ENCODE data around the gene ACOXL. TPM values are rescaled to one million over a fixed set of nuclear protein-coding genes. Genes with fewer than 3 reads are reported as not detected.

ACOXL gene
- total RNA-seq, 1 donor from 2014 or later, result not detected

DNA sequence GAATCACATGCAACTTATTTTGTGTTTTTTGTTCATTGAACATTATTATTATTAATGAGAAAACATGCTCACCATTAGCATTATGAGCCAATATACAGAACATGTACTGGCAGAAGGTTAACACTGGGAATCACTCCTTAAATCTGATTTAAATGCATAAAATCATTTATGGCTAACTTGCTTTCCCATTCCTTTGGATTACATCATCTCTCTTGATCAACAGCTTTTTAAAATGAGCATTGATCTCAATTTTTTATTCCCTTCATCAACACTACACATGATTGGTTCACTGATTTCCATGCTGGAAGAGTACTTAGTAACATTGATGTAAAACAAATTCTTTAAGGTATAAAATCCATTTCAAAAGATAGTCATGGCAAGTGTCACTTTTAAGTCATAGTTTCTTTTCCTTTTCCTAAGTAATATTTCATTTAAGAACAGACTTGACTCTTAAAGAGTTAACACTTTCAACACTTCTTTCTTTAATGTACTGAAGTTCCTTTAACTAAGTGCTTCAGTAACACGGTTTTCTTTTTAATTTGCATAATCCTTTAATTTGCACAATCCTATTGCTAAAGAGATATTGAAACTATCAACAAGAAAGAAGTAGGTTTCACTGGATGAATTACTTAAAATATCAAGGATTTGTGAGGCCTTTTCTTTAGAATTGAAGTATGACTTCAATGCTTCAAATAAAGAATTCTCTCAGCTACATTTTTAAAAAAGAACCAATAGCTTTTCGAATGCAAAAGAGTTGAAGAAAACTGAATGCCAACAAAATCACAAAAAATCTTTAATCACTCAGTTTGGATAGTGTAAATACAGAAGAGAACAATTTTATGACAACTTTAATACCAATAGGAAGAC, 29.6 kb upstream of the ACOXL start:
- H3K27ac ChIP-seq (ENCODE audit: low read depth, low read length), result no peak overlapping the region
- no peak overlapping the region for H3K9ac ChIP-seq (ENCODE audit: low read depth in 1 of 3, low read length in 3 of 3)
- H3K4me1 ChIP-seq (ENCODE audit: control insufficient read depth in 3 of 3, insufficient read depth in 3 of 3, low read length in 3 of 3), result no peaks in the 10 kb centered on the region
- H3K36me3 ChIP-seq (ENCODE audit: control insufficient read depth in 3 of 3, insufficient read depth in 3 of 3, low read length in 3 of 3), result no peaks in the 10 kb centered on the region
- peaks cover 0 to 4% (median 0%) of the 10 kb centered on the region in 3 donors for H3K27me3 ChIP-seq (ENCODE audit: control insufficient read depth in 3 of 3, insufficient read depth in 3 of 3, low read length in 3 of 3)
- H3K4me3 ChIP-seq (ENCODE audit: low read length in 3 of 3), result no peak overlapping the region
- H3K9me3 ChIP-seq (ENCODE audit: control insufficient read depth in 3 of 3, low read length in 3 of 3), result no peaks in the 10 kb centered on the region

DNA sequence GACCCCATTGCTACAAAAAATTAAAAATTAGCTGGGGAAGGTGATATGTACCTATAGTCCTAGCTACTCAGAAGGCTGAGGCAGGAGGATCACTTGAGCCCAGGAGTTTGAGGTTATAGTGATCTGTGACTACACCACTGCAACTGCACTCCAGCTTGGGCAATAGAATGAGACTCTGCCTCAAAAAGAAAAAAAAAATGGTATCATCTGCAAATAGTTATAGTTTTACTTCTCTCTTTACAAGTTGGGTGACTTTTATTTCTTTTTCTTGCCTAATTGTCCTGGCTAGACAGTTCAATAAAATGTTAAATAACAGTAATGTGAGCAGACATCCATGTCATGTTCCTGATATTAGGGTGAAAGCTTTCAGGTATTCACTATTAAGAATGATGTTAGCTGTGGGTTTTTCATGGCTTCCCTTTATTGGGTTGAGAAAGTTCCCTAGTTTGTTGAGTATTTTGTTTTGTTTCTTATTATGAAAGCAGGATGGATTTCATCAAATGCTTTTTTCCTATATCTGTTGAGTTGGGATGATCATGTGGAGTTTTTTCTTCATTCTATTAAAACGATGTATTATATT, 24.9 kb upstream of the ACOXL start:
- no peak overlapping the region for H3K4me3 ChIP-seq (ENCODE audit: low read length in 3 of 3)
- H3K27ac ChIP-seq (ENCODE audit: low read depth, low read length), result no peak overlapping the region
- H3K4me1 ChIP-seq (ENCODE audit: control insufficient read depth in 3 of 3, insufficient read depth in 3 of 3, low read length in 3 of 3), result no peaks in the 10 kb centered on the region
- no peaks in the 10 kb centered on the region for H3K36me3 ChIP-seq (ENCODE audit: control insufficient read depth in 3 of 3, insufficient read depth in 3 of 3, low read length in 3 of 3)
- H3K27me3 ChIP-seq (ENCODE audit: control insufficient read depth in 3 of 3, insufficient read depth in 3 of 3, low read length in 3 of 3), result peaks cover 2 to 15% (median 7%) of the 10 kb centered on the region in 3 donors
- no peak overlapping the region for H3K9ac ChIP-seq (ENCODE audit: low read depth in 1 of 3, low read length in 3 of 3)
- H3K9me3 ChIP-seq (ENCODE audit: control insufficient read depth in 3 of 3, low read length in 3 of 3), result no peaks in the 10 kb centered on the region

DNA sequence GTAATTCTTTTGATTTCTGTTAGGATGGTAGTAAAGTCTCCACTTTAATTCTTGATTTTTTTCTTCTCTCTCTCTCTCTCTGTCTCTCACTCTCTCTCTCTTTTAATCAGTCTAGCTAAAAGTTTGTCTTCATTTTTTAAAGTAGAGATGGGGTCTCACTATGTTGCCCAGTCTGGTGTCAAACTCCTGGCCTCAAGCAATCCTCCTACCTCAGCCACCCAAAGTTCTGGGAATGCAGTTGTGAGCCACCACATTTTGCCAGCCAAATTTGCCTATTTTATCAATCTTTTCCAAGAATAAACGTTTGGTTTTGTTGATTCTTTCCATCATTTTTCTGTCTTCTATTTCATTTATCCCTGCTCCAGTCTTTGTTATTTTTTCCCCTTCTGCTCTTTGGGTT, 23.9 kb upstream of the ACOXL start:
- Histone ChIP-seq H3K27me3 (ENCODE audit: control insufficient read depth in 3 of 3, insufficient read depth in 3 of 3, low read length in 3 of 3) (peaks cover 2 to 16% (median 7%) of the 10 kb centered on the region in 3 donors), H3K36me3 (ENCODE audit: control insufficient read depth in 3 of 3, insufficient read depth in 3 of 3, low read length in 3 of 3) (no peaks in the 10 kb centered on the region), H3K4me3 (ENCODE audit: low read length in 3 of 3) (no peak overlapping the region), H3K9me3 (ENCODE audit: control insufficient read depth in 3 of 3, low read length in 3 of 3) (no peaks in the 10 kb centered on the region), H3K9ac (ENCODE audit: low read depth in 1 of 3, low read length in 3 of 3) (no peak overlapping the region), H3K4me1 (ENCODE audit: control insufficient read depth in 3 of 3, insufficient read depth in 3 of 3, low read length in 3 of 3) (no peaks in the 10 kb centered on the region), H3K27ac (ENCODE audit: low read depth, low read length) (no peak overlapping the region)

DNA sequence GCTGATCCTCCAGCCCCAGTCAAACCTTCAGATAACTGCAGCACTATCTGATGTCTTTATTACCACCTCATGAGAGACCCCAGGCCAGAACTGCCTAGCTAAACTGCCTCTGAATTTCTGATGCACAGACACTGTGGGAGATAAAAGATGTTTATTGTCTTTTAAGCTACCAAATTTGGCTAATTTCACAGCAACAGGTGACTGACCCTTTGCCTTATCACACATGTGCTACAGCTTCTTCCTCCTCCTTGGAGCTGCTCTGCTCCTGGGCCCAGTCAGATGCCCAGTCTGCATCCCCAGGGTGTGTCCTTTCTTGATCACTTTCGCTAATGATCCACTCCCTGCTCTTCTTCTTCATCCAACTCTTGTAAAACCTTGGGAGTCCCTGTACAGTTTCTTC, 19.6 kb upstream of the ACOXL start:
- no peaks in the 10 kb centered on the region for H3K9me3 ChIP-seq (ENCODE audit: control insufficient read depth in 3 of 3, low read length in 3 of 3)

DNA sequence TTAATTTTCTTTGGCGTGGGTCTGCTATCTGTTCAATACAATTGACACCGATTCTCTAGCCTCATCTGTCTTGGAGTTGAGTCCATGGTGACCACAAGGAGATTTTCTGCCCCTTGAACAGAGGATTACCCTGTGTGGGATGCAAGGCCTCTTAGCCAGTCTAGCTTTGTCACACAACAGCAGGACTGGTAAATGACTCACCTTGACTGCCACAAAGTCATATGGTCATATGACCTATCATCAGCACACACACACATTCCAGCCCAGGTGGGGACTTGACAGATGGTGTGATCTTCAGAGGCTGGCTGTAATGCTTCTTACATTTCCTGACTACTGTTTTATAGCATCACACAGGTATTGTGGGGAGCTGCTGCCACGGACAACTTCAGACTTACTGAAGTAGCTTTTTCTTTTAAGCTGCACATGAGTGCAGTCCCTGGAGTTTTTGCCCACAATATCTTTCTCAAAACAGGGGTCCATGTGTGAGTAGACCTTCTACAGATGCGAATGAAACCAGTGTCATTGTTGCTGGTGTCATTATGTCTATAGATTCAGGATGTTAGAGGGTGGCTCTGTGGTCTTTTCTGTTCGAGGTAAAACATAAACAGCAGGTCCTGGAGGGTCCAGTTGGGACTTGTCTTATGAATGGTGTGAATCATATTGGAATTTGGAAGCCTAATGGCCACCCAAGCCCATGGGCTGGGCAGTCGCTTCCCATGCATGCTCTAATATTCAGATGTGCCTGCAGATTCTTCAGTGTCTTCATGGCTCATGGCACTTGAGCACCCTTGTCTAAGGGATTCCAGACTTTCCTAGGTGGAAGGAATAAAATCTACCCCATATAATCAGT, 18.6 kb upstream of the ACOXL start:
- no peak overlapping the region for H3K9ac ChIP-seq (ENCODE audit: low read depth in 1 of 3, low read length in 3 of 3)
- H3K4me3 ChIP-seq (ENCODE audit: low read length in 3 of 3), result no peak overlapping the region
- no peaks in the 10 kb centered on the region for H3K36me3 ChIP-seq (ENCODE audit: control insufficient read depth in 3 of 3, insufficient read depth in 3 of 3, low read length in 3 of 3)
- peaks cover 3 to 4% (median 3%) of the 10 kb centered on the region in 3 donors for H3K4me1 ChIP-seq (ENCODE audit: control insufficient read depth in 3 of 3, insufficient read depth in 3 of 3, low read length in 3 of 3)
- peaks cover 2 to 12% (median 7%) of the 10 kb centered on the region in 3 donors for H3K27me3 ChIP-seq (ENCODE audit: control insufficient read depth in 3 of 3, insufficient read depth in 3 of 3, low read length in 3 of 3)
- H3K9me3 ChIP-seq (ENCODE audit: control insufficient read depth in 3 of 3, low read length in 3 of 3), result no peaks in the 10 kb centered on the region
- no peak overlapping the region for H3K27ac ChIP-seq (ENCODE audit: low read depth, low read length)

More for the DNA sequence above, 19.6 kb upstream of the ACOXL start:
- H3K27me3 ChIP-seq (ENCODE audit: control insufficient read depth in 3 of 3, insufficient read depth in 3 of 3, low read length in 3 of 3), result peaks cover 2 to 12% (median 7%) of the 10 kb centered on the region in 3 donors
- no peak overlapping the region for H3K4me3 ChIP-seq (ENCODE audit: low read length in 3 of 3)
- no peak overlapping the region for H3K9ac ChIP-seq (ENCODE audit: low read depth in 1 of 3, low read length in 3 of 3)
- H3K27ac ChIP-seq (ENCODE audit: low read depth, low read length), result no peak overlapping the region
- peaks cover 2 to 3% (median 3%) of the 10 kb centered on the region in 3 donors for H3K4me1 ChIP-seq (ENCODE audit: control insufficient read depth in 3 of 3, insufficient read depth in 3 of 3, low read length in 3 of 3)
- H3K36me3 ChIP-seq (ENCODE audit: control insufficient read depth in 3 of 3, insufficient read depth in 3 of 3, low read length in 3 of 3), result no peaks in the 10 kb centered on the region

DNA sequence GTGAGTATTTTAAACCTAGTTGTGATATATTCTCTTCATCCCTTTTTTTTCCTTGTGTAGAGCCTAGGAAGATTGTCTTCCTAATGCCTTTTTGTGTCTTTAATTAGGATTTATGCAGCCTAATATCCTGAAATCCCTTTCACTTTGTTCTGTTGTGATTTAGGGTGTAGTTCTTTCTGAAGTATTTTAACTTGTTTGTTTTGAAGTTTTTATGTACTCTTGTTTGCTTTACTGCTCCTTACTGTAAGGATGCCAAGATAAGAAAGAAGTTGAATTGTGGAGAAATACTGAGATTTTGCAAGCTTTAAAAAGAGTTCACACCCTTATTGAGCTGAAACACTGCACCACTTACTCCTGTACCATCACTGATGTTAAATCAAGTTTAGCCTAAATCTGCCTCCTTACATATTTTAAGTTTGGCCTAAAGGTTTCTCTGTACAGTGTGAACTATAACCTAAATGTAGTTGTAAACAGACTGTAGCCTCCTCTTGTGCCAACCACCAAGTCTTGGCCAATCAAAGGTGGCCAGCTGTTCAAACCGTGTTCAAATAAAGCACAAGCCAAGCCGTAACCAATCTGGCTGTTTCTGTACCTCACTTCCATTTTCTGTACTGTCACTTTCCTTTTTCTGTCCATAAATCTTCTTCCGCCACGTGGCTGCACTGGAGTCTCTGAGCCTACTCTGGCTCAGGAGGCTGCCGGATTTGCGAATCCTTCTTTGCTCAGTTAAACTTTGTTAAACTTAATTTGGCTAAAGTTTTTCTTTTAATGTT, 17.7 kb upstream of the ACOXL start:
- H3K36me3 ChIP-seq (ENCODE audit: control insufficient read depth in 3 of 3, insufficient read depth in 3 of 3, low read length in 3 of 3), result no peaks in the 10 kb centered on the region

DNA sequence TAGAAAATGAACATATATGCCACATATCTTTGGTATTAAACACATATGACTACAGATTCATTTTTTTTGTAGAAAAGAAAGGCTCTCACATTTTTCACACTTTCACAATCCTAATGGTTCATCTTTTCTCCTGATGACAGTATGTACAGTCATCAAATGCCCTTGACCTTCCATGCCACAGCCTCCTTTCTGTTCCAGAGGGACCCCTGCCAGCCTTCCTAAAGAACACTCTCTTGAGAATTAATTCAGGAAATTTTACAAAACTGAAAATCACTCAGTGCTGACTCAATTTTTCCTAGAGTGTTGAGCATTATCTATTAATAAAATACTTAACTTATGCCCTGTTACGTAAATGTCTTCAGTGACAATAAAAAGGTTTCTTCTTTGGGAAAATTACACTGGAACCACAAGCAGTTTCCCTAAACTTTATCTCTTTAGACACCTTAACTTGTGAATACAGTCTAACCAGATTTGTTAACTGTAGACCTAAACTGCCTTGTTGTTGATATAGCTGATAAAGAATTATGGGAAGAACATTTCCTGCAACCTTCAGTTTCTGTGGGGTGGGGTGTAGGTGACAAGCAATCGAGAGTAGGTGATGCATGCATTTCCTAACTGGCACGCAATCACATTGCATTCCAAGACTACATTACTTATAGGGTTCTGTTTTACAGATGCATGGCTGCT, 15.3 kb upstream of the ACOXL start:
- Histone ChIP-seq H3K36me3 (ENCODE audit: control insufficient read depth in 3 of 3, insufficient read depth in 3 of 3, low read length in 3 of 3) (no peaks in the 10 kb centered on the region), H3K4me1 (ENCODE audit: control insufficient read depth in 3 of 3, insufficient read depth in 3 of 3, low read length in 3 of 3) (peaks cover 3 to 8% (median 3%) of the 10 kb centered on the region in 3 donors), H3K9me3 (ENCODE audit: control insufficient read depth in 3 of 3, low read length in 3 of 3) (no peaks in the 10 kb centered on the region), H3K27ac (ENCODE audit: low read depth, low read length) (no peak overlapping the region), H3K4me3 (ENCODE audit: low read length in 3 of 3) (no peak overlapping the region), H3K27me3 (ENCODE audit: control insufficient read depth in 3 of 3, insufficient read depth in 3 of 3, low read length in 3 of 3) (peaks cover 0 to 5% (median 2%) of the 10 kb centered on the region in 3 donors), H3K9ac (ENCODE audit: low read depth in 1 of 3, low read length in 3 of 3) (no peak overlapping the region)

More for the DNA sequence above, 17.7 kb upstream of the ACOXL start:
- Histone ChIP-seq H3K27me3 (ENCODE audit: control insufficient read depth in 3 of 3, insufficient read depth in 3 of 3, low read length in 3 of 3) (peaks cover 2 to 12% (median 7%) of the 10 kb centered on the region in 3 donors), H3K4me3 (ENCODE audit: low read length in 3 of 3) (no peak overlapping the region), H3K9me3 (ENCODE audit: control insufficient read depth in 3 of 3, low read length in 3 of 3) (no peaks in the 10 kb centered on the region), H3K9ac (ENCODE audit: low read depth in 1 of 3, low read length in 3 of 3) (no peak overlapping the region), H3K4me1 (ENCODE audit: control insufficient read depth in 3 of 3, insufficient read depth in 3 of 3, low read length in 3 of 3) (peaks cover 3 to 4% (median 3%) of the 10 kb centered on the region in 3 donors), H3K27ac (ENCODE audit: low read depth, low read length) (no peak overlapping the region)

DNA sequence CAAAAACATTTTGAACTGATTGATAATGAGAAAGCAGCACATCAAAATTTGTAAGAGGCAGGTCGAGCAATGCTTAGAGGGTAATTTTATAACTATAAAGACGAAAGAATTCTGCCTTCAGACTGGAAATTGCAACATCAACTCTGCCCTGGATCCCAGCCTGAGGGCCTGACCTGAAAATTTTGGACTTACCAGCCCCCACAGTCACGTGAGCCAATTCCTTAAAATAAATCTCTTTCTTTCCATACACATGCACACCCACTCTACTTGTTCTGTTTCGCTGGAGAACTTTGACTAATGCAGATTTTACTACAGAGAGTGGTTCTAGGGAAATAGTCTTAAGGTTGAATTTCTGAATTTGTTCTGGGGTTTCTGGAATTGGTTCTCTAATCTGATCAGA, 14.6 kb upstream of the ACOXL start:
- peaks cover 3 to 8% (median 3%) of the 10 kb centered on the region in 3 donors for H3K4me1 ChIP-seq (ENCODE audit: control insufficient read depth in 3 of 3, insufficient read depth in 3 of 3, low read length in 3 of 3)
- H3K36me3 ChIP-seq (ENCODE audit: control insufficient read depth in 3 of 3, insufficient read depth in 3 of 3, low read length in 3 of 3), result no peaks in the 10 kb centered on the region
- H3K27ac ChIP-seq (ENCODE audit: low read depth, low read length), result no peak overlapping the region
- no peaks in the 10 kb centered on the region for H3K27me3 ChIP-seq (ENCODE audit: control insufficient read depth in 3 of 3, insufficient read depth in 3 of 3, low read length in 3 of 3)
- H3K4me3 ChIP-seq (ENCODE audit: low read length in 3 of 3), result no peak overlapping the region
- H3K9me3 ChIP-seq (ENCODE audit: control insufficient read depth in 3 of 3, low read length in 3 of 3), result no peaks in the 10 kb centered on the region
- H3K9ac ChIP-seq (ENCODE audit: low read depth in 1 of 3, low read length in 3 of 3), result no peak overlapping the region

DNA sequence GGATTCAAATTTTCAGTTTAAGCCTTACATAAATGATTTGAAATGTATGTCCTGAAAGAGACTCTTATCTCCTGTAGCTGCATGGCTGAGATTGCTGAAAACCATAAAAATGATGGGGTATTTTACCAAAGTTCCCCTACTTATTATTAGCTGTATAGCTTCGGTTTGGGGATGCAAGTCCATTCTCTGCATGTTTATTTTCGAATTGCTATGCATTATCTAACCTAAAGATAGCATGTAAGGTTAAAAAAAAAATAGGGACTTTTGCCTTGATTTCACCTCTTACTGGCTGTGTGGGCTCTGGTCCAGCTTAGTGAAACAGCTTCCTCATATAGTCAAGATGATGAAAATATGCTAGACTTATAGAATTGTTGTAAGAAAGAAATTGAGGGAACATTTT, 14.0 kb upstream of the ACOXL start:
- H3K36me3 ChIP-seq (ENCODE audit: control insufficient read depth in 3 of 3, insufficient read depth in 3 of 3, low read length in 3 of 3), result no peaks in the 10 kb centered on the region
- no peaks in the 10 kb centered on the region for H3K9me3 ChIP-seq (ENCODE audit: control insufficient read depth in 3 of 3, low read length in 3 of 3)
- H3K9ac ChIP-seq (ENCODE audit: low read depth in 1 of 3, low read length in 3 of 3), result no peak overlapping the region
- H3K27ac ChIP-seq (ENCODE audit: low read depth, low read length), result no peak overlapping the region
- peaks cover 3 to 8% (median 3%) of the 10 kb centered on the region in 3 donors for H3K4me1 ChIP-seq (ENCODE audit: control insufficient read depth in 3 of 3, insufficient read depth in 3 of 3, low read length in 3 of 3)
- no peak overlapping the region for H3K4me3 ChIP-seq (ENCODE audit: low read length in 3 of 3)
- no peaks in the 10 kb centered on the region for H3K27me3 ChIP-seq (ENCODE audit: control insufficient read depth in 3 of 3, insufficient read depth in 3 of 3, low read length in 3 of 3)
